OCI-LY1 (cell line): Measurements from ENCODE around the gene NFASC.

Experiments
- CTCF ChIP-seq: fragments of 200-600 bp; sonication (generic), shearing (Covaris generic); IDR thresholded peaks from 2 replicates; pipeline ENCODE4 v1.5.1; 2017; ENCODE audit warnings: mild to moderate bottlenecking, antibody characterized with exemption, low read length, moderate library complexity, mixed read lengths
- EZH2 ChIP-seq: fragments of 200-600 bp; sonication (generic), shearing (Covaris generic); IDR thresholded peaks from 2 replicates; pipeline ENCODE4 v1.8.0; 2017; ENCODE audit warnings: borderline replicate concordance, mixed run types, mild to moderate bottlenecking, antibody characterized with exemption, low read length, moderate library complexity, mixed read lengths

- TF ChIP-seq CTCF = no peak
- no peak for TF ChIP-seq EZH2
These were observed 115.5 kb downstream of the NFASC start for GRCh38 chr1:204986181-204986580.
